Gastrocnemius medialis (tissue), 4 donors: ENCODE results near the gene KCNK3.

Source experiments
- CTCF ChIP-seq, 5 experiments: fragments of 450-650 bp in 3 of 5; fragments of 200-600 bp in 2 of 5; sonication (generic) in 2 of 5; IDR thresholded peaks in 4 of 5; conservative IDR thresholded peaks in 1 of 5; 1 replicate in 4 of 5; 2 replicates in 1 of 5; pipeline ENCODE4 v1.5.1; 2016 to 2019; ENCODE audit warnings: antibody characterized with exemption in 5 of 5, mild to moderate bottlenecking in 3 of 5, moderate library complexity in 3 of 5
- POLR2A ChIP-seq, 2 donors: fragments of 450-650 bp; IDR thresholded peaks; one replicate each; pipeline ENCODE4 v1.6.1; 2017; ENCODE audit warnings: antibody characterized with exemption in 2 of 2, mild to moderate bottlenecking in 2 of 2, moderate library complexity in 2 of 2

GRCh38 chr2:26767129-26767528, 74.6 kb downstream of the KCNK3 start:
- TF ChIP-seq CTCF (IDR thresholded peaks at IDR 0.05 in 4 of 5, conservative IDR thresholded peaks at IDR 0.05 in 1 of 5) (no peak), POLR2A (IDR thresholded peaks at IDR 0.05) (no peak)
